Measurements from ENCODE around the gene UTP25. TPM values are rescaled to one million over a fixed set of nuclear protein-coding genes. Genes with fewer than 3 reads are reported as not detected.

Gene UTP25
- total RNA-seq, result 1 to 10 TPM; 3.7 to 8.0 (median 7.3) TPM

- Histone ChIP-seq H3K27me3 (no peaks in the 10 kb centered on the region), H3K9me3 (no peaks in the 10 kb centered on the region), H3K4me1 (peaks cover 12 to 21% (median 19%) of the 10 kb centered on the region in 4 donors), H3K27ac (replicated peaks in 1 of 4) (peak within 1 kb of the TSS; percentile 64 to 74 (median 72)), H3K36me3 (peaks cover 6 to 24% (median 16%) of the 10 kb centered on the region in 4 donors), H3K4me3 (peak within 1 kb of the TSS; percentile 67 to 86 (median 82))
- WGBS, result 35% methylated on average over 28 of the region's 51 CpGs
- DNase-seq (ENCODE audit: extremely low spot score), result peak; percentile 97
- intact Hi-C loops (cut with DNase I), result loop anchor here (2.0 kb wide), 1 partner anchor 41 kb away; no protein-coding TSS in a partner anchor
- peak; percentile 83 to 98 for TF ChIP-seq POLR2AphosphoS5 (IDR thresholded peaks at IDR 0.05)
- TF ChIP-seq POLR2A (IDR thresholded peaks at IDR 0.05; ENCODE audit: low read depth), result no peak
- peak; percentile 74 to 87 (median 76) for TF ChIP-seq CTCF (IDR thresholded peaks at IDR 0.05)
These were observed at the start of gene UTP25 for GRCh38 chr1:209827384-209828262. Gene UTP25, plus strand, starts transcription at chr1:209827972. Its CDS starts 92 bp downstream, at chr1:209828064.

GRCh38 chr1:209778102-209778501 lies 49.7 kb upstream of the UTP25 start:
- Histone ChIP-seq H3K9me3 (no peaks in the 10 kb centered on the region), H3K4me1 (peaks cover 0 to 5% (median 2%) of the 10 kb centered on the region in 4 donors), H3K4me3 (no peak overlapping the region), H3K27me3 (no peaks in the 10 kb centered on the region), H3K36me3 (no peaks in the 10 kb centered on the region), H3K27ac (replicated peaks in 1 of 4) (no peak overlapping the region)
- WGBS, result 82% methylated on average over 1 of the region's 1 CpG
- TF ChIP-seq EP300 (IDR thresholded peaks at IDR 0.05), result no peak
- no peak for TF ChIP-seq CTCF (IDR thresholded peaks at IDR 0.05)
- no peak for TF ChIP-seq POLR2A (IDR thresholded peaks at IDR 0.05; ENCODE audit: low read depth)
- no peak for TF ChIP-seq POLR2AphosphoS5 (IDR thresholded peaks at IDR 0.05)
- DNase-seq (ENCODE audit: extremely low spot score), result no peak
- intact Hi-C loops (cut with DNase I), result no loop called here

- Histone ChIP-seq H3K9me3 (no peaks in the 10 kb centered on the region), H3K4me3 (no peak overlapping the region), H3K27ac (replicated peaks in 1 of 4) (no peak overlapping the region), H3K4me1 (peaks cover 13 to 22% (median 17%) of the 10 kb centered on the region in 4 donors), H3K27me3 (no peaks in the 10 kb centered on the region), H3K36me3 (no peaks in the 10 kb centered on the region)
- TF ChIP-seq CTCF (IDR thresholded peaks at IDR 0.05) (no peak), POLR2AphosphoS5 (IDR thresholded peaks at IDR 0.05) (no peak)
- no peak for DNase-seq (ENCODE audit: extremely low spot score)
- intact Hi-C loops (cut with DNase I), result no loop called here
- WGBS, result 93% methylated on average over 4 of the region's 4 CpGs
These were observed 47.5 kb upstream of the UTP25 start for GRCh38 chr1:209780268-209780667.

GRCh38 chr1:209783386-209783785 lies 44.4 kb upstream of the UTP25 start:
- Histone ChIP-seq H3K27me3 (no peaks in the 10 kb centered on the region), H3K4me3 (peak overlapping the region; percentile 68 to 83 (median 68)), H3K9me3 (no peaks in the 10 kb centered on the region), H3K36me3 (peaks cover 0 to 2% (median 0%) of the 10 kb centered on the region in 4 donors), H3K4me1 (peaks cover 30 to 43% (median 35%) of the 10 kb centered on the region in 4 donors), H3K27ac (replicated peaks in 1 of 4) (no peak overlapping the region)
- DNase-seq (ENCODE audit: extremely low spot score), result no peak
- TF ChIP-seq POLR2AphosphoS5 (IDR thresholded peaks at IDR 0.05), result no peak
- no peak for TF ChIP-seq EP300 (IDR thresholded peaks at IDR 0.05)
- TF ChIP-seq POLR2A (IDR thresholded peaks at IDR 0.05; ENCODE audit: low read depth), result no peak
- TF ChIP-seq CTCF (IDR thresholded peaks at IDR 0.05), result no peak
- intact Hi-C loops (cut with DNase I), result no loop called here
- WGBS, result 86% methylated on average over 6 of the region's 6 CpGs
